Vagina (tissue), 2 donors: ENCODE measurements around the gene BBOX1.

Experiments
- CTCF ChIP-seq, 3 experiments: fragments of 450-650 bp in 2 of 3; fragments of 200-600 bp in 1 of 3; sonication (generic) in 1 of 3; IDR thresholded peaks; one replicate each; pipeline ENCODE4 v1.5.1; 2017 to 2019; ENCODE audit warnings: antibody characterized with exemption in 3 of 3, mild to moderate bottlenecking in 2 of 3, moderate library complexity in 2 of 3
- POLR2A ChIP-seq, 2 donors: fragments of 450-650 bp; IDR thresholded peaks; one replicate each; pipeline ENCODE4 v1.6.1; 2017; ENCODE audit warnings: antibody characterized with exemption in 2 of 2, mild to moderate bottlenecking in 2 of 2, moderate library complexity in 2 of 2
- POLR2AphosphoS5 ChIP-seq, 2 donors: sonication (generic); formaldehyde crosslinking; IDR thresholded peaks; one replicate each; pipeline ENCODE4 v1.9.0; 2017; ENCODE audit warnings: antibody characterized with exemption in 2 of 2, mild to moderate bottlenecking in 2 of 2, low read depth in 1 of 2; ENCODE audit not compliant: insufficient read depth in 1 of 2

GRCh38 chr11:27012234-27012921, 28.2 kb upstream of the BBOX1 start:
- no peak for TF ChIP-seq CTCF (IDR thresholded peaks at IDR 0.05)
- TF ChIP-seq POLR2AphosphoS5 (IDR thresholded peaks at IDR 0.05; ENCODE audit: insufficient read depth in 1 of 2, low read depth in 1 of 2), result no peak
- no peak for TF ChIP-seq POLR2A (IDR thresholded peaks at IDR 0.05)
